PC-9 (cell line): Measurements from ENCODE around the gene PAX8. TPM values are rescaled to one million over a fixed set of nuclear protein-coding genes. Genes with fewer than 3 reads are reported as not detected.

Experiments
- BruUV-seq: library from RNA; stranded (reverse); fragments of 400-500 nt; replicated peaks from 2 replicates; lab custom pipeline; 2021; lab: Mats Ljungman, UMichigan
- CTCF ChIA-PET: fragments of 300-600 bp; sonication (Branson Sonifier 250); formaldehyde crosslinking; loops from one replicate; lab custom pipeline; 2022; ENCODE audit warnings: antibody characterized with exemption; lab: Charles Lee
- POLR2A ChIA-PET: fragments of 300-600 bp; sonication (Branson Sonifier 250); formaldehyde crosslinking; loops from one replicate; lab custom pipeline; 2022; ENCODE audit warnings: antibody characterized with exemption; ENCODE audit not compliant: unreplicated experiment; lab: Charles Lee
- DNase-seq, 2 experiments: peaks; one replicate each; pipeline versions ENCODE4 v3.0.0 to v3.0.0-alpha.2; 2015 to 2022; ENCODE audit warnings: mixed read lengths in 1 of 2
- H2AFZ ChIP-seq: fragments of 200-600 bp; sonication (generic); 2 replicates; pipeline ENCODE4 v1.8.1; 2017; ENCODE audit warnings: antibody characterized with exemption
- H3F3A ChIP-seq: fragments of 200-600 bp; sonication (generic); 2 replicates; pipeline ENCODE4 v1.8.1; 2017; ENCODE audit warnings: antibody characterized with exemption, mild to moderate bottlenecking, low read depth; ENCODE audit not compliant: insufficient read depth
- H3K27ac ChIP-seq: fragments of 200-600 bp; sonication (generic); 2 replicates; pipeline ENCODE4 v1.6.1; 2016; ENCODE audit warnings: mixed run types
- H3K27me3 ChIP-seq: fragments of 200-600 bp; sonication (generic); 2 replicates; pipeline ENCODE4 v1.6.1; 2016; ENCODE audit warnings: low read depth, mixed run types; ENCODE audit not compliant: insufficient read depth
- H3K36me3 ChIP-seq: fragments of 200-600 bp; sonication (generic); 2 replicates; pipeline ENCODE4 v1.6.1; 2016; ENCODE audit warnings: low read depth, mixed run types
- H3K4me1 ChIP-seq: fragments of 200-600 bp; sonication (generic); replicated peaks from 2 replicates; pipeline ENCODE4 v1.6.1; 2016; ENCODE audit warnings: mixed run types; ENCODE audit not compliant: insufficient read depth
- H3K4me2 ChIP-seq: fragments of 200-600 bp; sonication (generic); 2 replicates; pipeline ENCODE4 v1.6.1; 2017; ENCODE audit warnings: mixed run types
- H3K4me3 ChIP-seq: fragments of 200-600 bp; sonication (generic); 2 replicates; pipeline ENCODE4 v1.6.1; 2016; ENCODE audit warnings: mixed run types
- H3K79me2 ChIP-seq: fragments of 200-600 bp; sonication (generic); 2 replicates; pipeline ENCODE4 v1.6.1; 2017; ENCODE audit warnings: low read depth, mixed run types
- H3K9me2 ChIP-seq: fragments of 200-600 bp; sonication (generic); 2 replicates; pipeline ENCODE4 v1.8.1; 2017; ENCODE audit warnings: mild to moderate bottlenecking; ENCODE audit not compliant: insufficient read depth
- H3K9me3 ChIP-seq: fragments of 200-600 bp; sonication (generic); 2 replicates; pipeline ENCODE4 v1.8.1; 2016; ENCODE audit warnings: low read depth; ENCODE audit not compliant: insufficient read depth
- H4K20me1 ChIP-seq: fragments of 200-600 bp; sonication (generic); 2 replicates; pipeline ENCODE4 v1.8.1; 2017; ENCODE audit not compliant: insufficient read depth
- CTCF ChIP-seq: fragments of 200-600 bp; sonication (generic); conservative IDR thresholded peaks from 2 replicates; pipeline ENCODE4 v1.6.1; 2017; ENCODE audit warnings: mixed run types, antibody characterized with exemption, mild to moderate bottlenecking, moderate library complexity
- EZH2 ChIP-seq: fragments of 200-600 bp; sonication (generic); IDR thresholded peaks from 2 replicates; pipeline ENCODE4 v1.8.0; 2017; ENCODE audit warnings: antibody characterized with exemption, low read depth
- intact Hi-C: fragments of 100-400 bp; cut with micrococcal nuclease; formaldehyde crosslinking; loops from one replicate; pipeline ENCODE4 v1.10.0; 2022; ENCODE audit not compliant: unreplicated experiment
- total RNA-seq: library from RNA; stranded (reverse); gene quantifications from 2 replicates; pipeline ENCODE4 v1.2.3, GENCODE V29; 2021

The PAX8 gene
- total RNA-seq, 1 experiment from 2014 or later = 5.8 TPM

- CTCF ChIA-PET = no interaction called here
- DNase-seq = no peak
- Histone ChIP-seq H3K27ac (no peak overlapping the region), H4K20me1 (no peaks in the 10 kb centered on the region), H3K4me2 (no peak overlapping the region), H3K79me2 (no peaks in the 10 kb centered on the region), H3K4me3 (no peak overlapping the region), H3K9me3 (no peaks in the 10 kb centered on the region), H3K4me1 (no peaks in the 10 kb centered on the region), H3F3A (no peaks in the 10 kb centered on the region; the same call in 1 of the 2 replicates), H3K36me3 (no peaks in the 10 kb centered on the region), H3K9me2 (no peaks in the 10 kb centered on the region), H2AFZ (no peak overlapping the region), H3K27me3 (no peaks in the 10 kb centered on the region)
- intact Hi-C loops = no loop called here
- POLR2A ChIA-PET = no interaction called here
- TF ChIP-seq EZH2 (no peak), CTCF (no peak)
- no TSS peak for BruUV-seq
Observed at GRCh38 chr2:113268621-113269360, 9.9 kb downstream of the PAX8 start.

DNA sequence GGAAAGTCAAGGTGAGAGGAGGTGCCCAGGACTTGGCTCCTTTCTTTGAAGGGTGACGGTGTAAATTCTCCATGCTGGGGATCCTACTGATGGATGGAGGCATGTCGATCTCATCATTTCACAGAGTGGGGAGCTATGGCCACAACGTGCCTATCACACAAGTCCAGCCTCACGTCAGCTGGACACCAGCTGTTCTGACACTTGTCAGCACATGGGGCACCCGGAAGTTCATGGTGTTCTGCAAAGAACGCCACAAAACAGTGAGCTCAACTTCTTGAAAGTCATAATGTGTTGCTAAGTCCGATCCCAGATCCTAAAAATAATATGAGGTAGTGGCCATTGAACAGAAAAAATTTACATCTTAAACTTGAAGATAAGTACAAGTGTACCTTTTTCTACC is 12.3 kb downstream of the PAX8 start:
- DNase-seq = no peak
- Histone ChIP-seq H3K27ac (no peak overlapping the region), H3K27me3 (no peaks in the 10 kb centered on the region), H3K9me2 (no peaks in the 10 kb centered on the region), H3K9me3 (no peaks in the 10 kb centered on the region), H3F3A (no peaks in the 10 kb centered on the region; the same call in 1 of the 2 replicates), H3K4me2 (no peak overlapping the region), H2AFZ (no peak overlapping the region), H3K79me2 (no peaks in the 10 kb centered on the region), H3K4me1 (no peaks in the 10 kb centered on the region), H3K4me3 (no peak overlapping the region), H3K36me3 (peaks cover 4% of the 10 kb centered on the region; the same call in 1 of the 2 replicates), H4K20me1 (no peaks in the 10 kb centered on the region)
- TF ChIP-seq EZH2 = no peak
- no peak for TF ChIP-seq CTCF
- POLR2A ChIA-PET = interaction anchor here (0.5 kb wide), 1 partner anchor 17 kb away, joined by 3 read pairs; no protein-coding TSS in a partner anchor
- BruUV-seq = no TSS peak
- intact Hi-C loops = no loop called here
- CTCF ChIA-PET = no interaction called here

DNA sequence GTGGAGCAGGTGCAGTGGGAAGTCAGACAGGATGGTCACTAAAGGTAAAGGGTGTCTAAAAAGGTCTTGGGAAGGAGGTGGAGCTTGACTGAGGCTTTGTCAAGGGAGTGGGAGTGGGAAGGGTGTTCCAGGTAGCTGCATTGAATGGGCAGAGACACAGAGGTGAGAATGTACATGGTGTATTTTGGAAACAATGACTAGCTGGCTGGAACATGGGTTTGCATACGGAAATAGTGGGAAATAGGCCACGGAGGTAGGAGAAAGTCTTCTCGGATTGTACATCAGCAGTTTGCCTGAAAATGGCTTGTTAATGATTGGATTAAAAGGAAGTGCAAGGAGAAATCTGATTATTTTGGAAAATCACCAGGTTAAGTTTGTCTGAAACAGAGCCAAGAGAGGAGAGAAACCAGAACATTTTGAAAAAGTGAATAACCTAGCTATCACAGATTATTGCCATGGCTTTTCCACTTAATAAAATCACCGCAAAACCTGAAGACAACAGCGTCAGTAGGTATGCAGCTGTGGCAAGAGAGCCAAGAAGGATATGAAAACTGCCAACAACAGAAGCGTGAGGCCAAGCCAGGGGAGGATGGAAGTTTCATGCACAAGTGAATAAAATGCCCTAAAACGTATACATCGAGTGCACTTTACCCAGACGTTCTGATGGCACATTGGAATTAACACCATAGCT is 13.9 kb downstream of the PAX8 start:
- H3K4me1 ChIP-seq = no peaks in the 10 kb centered on the region
- H4K20me1 ChIP-seq = no peaks in the 10 kb centered on the region
- no TSS peak for BruUV-seq
- H3K36me3 ChIP-seq = peaks cover 9% of the 10 kb centered on the region; the same call in 1 of the 2 replicates
- ChIA-PET POLR2A (no interaction called here), CTCF (no interaction called here)
- intact Hi-C loops = no loop called here
- H3K79me2 ChIP-seq = no peaks in the 10 kb centered on the region
- H3K27ac ChIP-seq = no peak overlapping the region
- no peak overlapping the region for H3K4me3 ChIP-seq
- no peaks in the 10 kb centered on the region for H3K27me3 ChIP-seq
- no peaks in the 10 kb centered on the region; the same call in 1 of the 2 replicates for H3F3A ChIP-seq
- DNase-seq = no peak
- no peak overlapping the region for H2AFZ ChIP-seq
- H3K9me3 ChIP-seq = no peaks in the 10 kb centered on the region
- H3K4me2 ChIP-seq = no peak overlapping the region
- no peak for TF ChIP-seq EZH2
- no peak for TF ChIP-seq CTCF
- H3K9me2 ChIP-seq = no peaks in the 10 kb centered on the region
